ENCODE measurements around the gene TMX1. TPM values are rescaled to one million over a fixed set of nuclear protein-coding genes. Genes with fewer than 3 reads are reported as not detected.

TMX1 gene
- total RNA-seq, 4 donors from 2014 or later, result 35.9 to 44.6 (median 43.0) TPM

- no peak for DNase-seq
- H3K4me1 ChIP-seq, result peaks cover 5 to 12% of the 10 kb centered on the region in 2 donors
- H3K9me3 ChIP-seq, result no peaks in the 10 kb centered on the region
- intact Hi-C loops (cut with DNase I), result no loop called here
- H3K36me3 ChIP-seq, result peaks cover 0 to 2% of the 10 kb centered on the region in 2 donors
- H3K27me3 ChIP-seq, result no peaks in the 10 kb centered on the region
- no peak for TF ChIP-seq POLR2A (IDR thresholded peaks at IDR 0.05)
- TF ChIP-seq CTCF (IDR thresholded peaks at IDR 0.05), result no peak
- no peak overlapping the region for H3K4me3 ChIP-seq (replicated peaks in 1 of 3)
- 59% methylated on average over 7 of the region's 7 CpGs for WGBS, 2 donors
- no peak overlapping the region for H3K27ac ChIP-seq
Observed at GRCh38 chr14:51242545-51243490, 2.8 kb downstream of the TMX1 start.

- Histone ChIP-seq H3K27me3 (no peaks in the 10 kb centered on the region), H3K36me3 (peaks cover under 1 to 12% of the 10 kb centered on the region in 2 donors), H3K4me1 (peaks cover 5 to 12% of the 10 kb centered on the region in 2 donors), H3K4me3 (replicated peaks in 1 of 3) (no peak overlapping the region), H3K9me3 (no peaks in the 10 kb centered on the region), H3K27ac (no peak overlapping the region)
- 97% methylated on average over 5 of the region's 5 CpGs for WGBS, 2 donors
- no peak for TF ChIP-seq POLR2A (IDR thresholded peaks at IDR 0.05)
- no peak for TF ChIP-seq CTCF (IDR thresholded peaks at IDR 0.05)
- intact Hi-C loops (cut with DNase I), result no loop called here
- no peak for DNase-seq
Observed at GRCh38 chr14:51244591-51244990, 4.5 kb downstream of the TMX1 start.

- H3K27me3 ChIP-seq, result no peaks in the 10 kb centered on the region
- TF ChIP-seq CTCF (IDR thresholded peaks at IDR 0.05) (no peak), POLR2A (IDR thresholded peaks at IDR 0.05) (no peak)
- H3K36me3 ChIP-seq, result peaks cover 6 to 15% of the 10 kb centered on the region in 2 donors
- no peak for DNase-seq
- H3K4me1 ChIP-seq, result peaks cover 5 to 10% of the 10 kb centered on the region in 2 donors
- 70% methylated on average over 4 of the region's 4 CpGs for WGBS, 2 donors
- H3K27ac ChIP-seq, result no peak overlapping the region
- no peaks in the 10 kb centered on the region for H3K9me3 ChIP-seq
- intact Hi-C loops (cut with DNase I), result no loop called here
- H3K4me3 ChIP-seq (replicated peaks in 1 of 3), result no peak overlapping the region
Observed at GRCh38 chr14:51246032-51246431, 6.0 kb downstream of the TMX1 start.

- 92 to 95% methylated on average over 4 of the region's 4 CpGs for WGBS, 2 donors
- DNase-seq, result no peak
- no peak overlapping the region for H3K4me3 ChIP-seq (replicated peaks in 1 of 3)
- H3K27me3 ChIP-seq, result no peaks in the 10 kb centered on the region
- no peaks in the 10 kb centered on the region for H3K4me1 ChIP-seq
- no peaks in the 10 kb centered on the region for H3K9me3 ChIP-seq
- TF ChIP-seq CTCF (IDR thresholded peaks at IDR 0.05) (no peak), POLR2A (IDR thresholded peaks at IDR 0.05) (no peak)
- no peak overlapping the region for H3K27ac ChIP-seq
- H3K36me3 ChIP-seq, result peaks cover 23% of the 10 kb centered on the region in 2 donors
- intact Hi-C loops (cut with DNase I), result no loop called here
Observed at GRCh38 chr14:51248016-51248987, 8.3 kb downstream of the TMX1 start.
